HL-60/S4 treated with phorbol 12-myristate 13-acetate at 8.2 ng/mL for 4 days and 3 days (cell line): ENCODE measurements around the gene NFATC3.

ENCODE experiments used
- in situ Hi-C: fragments of 300-500 bp; cut with MboI; formaldehyde crosslinking; loops from 2 replicates; pipeline ENCODE4 v1.15.0; 2022; ENCODE audit warnings: low sequenced_read_pairs

NFATC3 gene

GRCh38 chr16:68072038-68072695, 13.0 kb upstream of the NFATC3 start:
- in situ Hi-C loops = no loop called here

- in situ Hi-C loops = no loop called here
These were observed 11.0 kb upstream of the NFATC3 start for GRCh38 chr16:68073902-68074760.

GRCh38 chr16:68074850-68075555, 10.2 kb upstream of the NFATC3 start:
- in situ Hi-C loops = no loop called here

GRCh38 chr16:68075980-68076379, 9.2 kb upstream of the NFATC3 start:
- in situ Hi-C loops = no loop called here

- in situ Hi-C loops = no loop called here
These were observed 8.6 kb upstream of the NFATC3 start for GRCh38 chr16:68076560-68076959.

- in situ Hi-C loops = no loop called here
These were observed 7.1 kb upstream of the NFATC3 start for GRCh38 chr16:68077866-68078700.

- in situ Hi-C loops = no loop called here
These were observed 6.3 kb upstream of the NFATC3 start for GRCh38 chr16:68078701-68079375.

- in situ Hi-C loops = no loop called here
These were observed 5.9 kb upstream of the NFATC3 start for GRCh38 chr16:68079376-68079625.

- in situ Hi-C loops = no loop called here
These were observed 5.4 kb upstream of the NFATC3 start for GRCh38 chr16:68079626-68080344.

- in situ Hi-C loops = no loop called here
These were observed 3.1 kb upstream of the NFATC3 start for GRCh38 chr16:68081861-68082628.

- in situ Hi-C loops = no loop called here
These were observed 2.4 kb upstream of the NFATC3 start for GRCh38 chr16:68082629-68083238.

GRCh38 chr16:68083239-68083781, 1.9 kb upstream of the NFATC3 start:
- in situ Hi-C loops = no loop called here

GRCh38 chr16:68083861-68084503, 1.2 kb upstream of the NFATC3 start:
- in situ Hi-C loops = no loop called here

- in situ Hi-C loops = no loop called here
These were observed 489 bp upstream of the NFATC3 start for GRCh38 chr16:68084504-68085258.

GRCh38 chr16:68086336-68086841, 1.2 kb downstream of the NFATC3 start:
- in situ Hi-C loops = no loop called here

- in situ Hi-C loops = no loop called here
These were observed 1.7 kb downstream of the NFATC3 start for GRCh38 chr16:68086860-68087268.

GRCh38 chr16:68087688-68088087, 2.5 kb downstream of the NFATC3 start:
- in situ Hi-C loops = no loop called here
